Measurements from ENCODE around the gene AMPD2. TPM values are rescaled to one million over a fixed set of nuclear protein-coding genes. Genes with fewer than 3 reads are reported as not detected.

Gene AMPD2
- total RNA-seq, 4 donors from 2014 or later: 21.3 to 59.7 (median 39.0) TPM

GRCh38 chr1:109623601-109624161 lies 4.0 kb downstream of the AMPD2 start:
- no peak for DNase-seq
- Histone ChIP-seq H3K27ac (peak overlapping the region in 2 of 4 donors; percentile 7 to 29), H3K36me3 (no peaks in the 10 kb centered on the region), H3K4me3 (no peak overlapping the region), H3K9me3 (no peaks in the 10 kb centered on the region), H3K4me1 (peaks cover 8 to 42% (median 26%) of the 10 kb centered on the region in 4 donors), H3K27me3 (no peaks in the 10 kb centered on the region)
- 89% methylated on average over 11 of the region's 11 CpGs; no CpG with 5 or more reads in 1 of the 2 donors for WGBS, 2 donors (ENCODE audit: low coverage in 1 of 2)
- intact Hi-C loops (cut with DNase I; ENCODE audit: low total_unique reads) (no loop called here), in situ Hi-C loops (cut with MboI; ENCODE audit: low pct_ligation_motif_present in 1 of 4, low pct_unique_long_range_greater_than_20kb in 1 of 4, low sequenced_read_pairs in 3 of 4) (loop anchor here in 2 of 4 donors (5.0 to 10.0 kb wide), 2 partner anchors 76 to 79 kb away; partner anchors contain the start of gene GNAI3 (in 2 of the 2))
- TF ChIP-seq POLR2A (IDR thresholded peaks at IDR 0.05) (no peak), POLR2AphosphoS5 (IDR thresholded peaks at IDR 0.05) (no peak), CTCF (IDR thresholded peaks at IDR 0.05) (no peak), EP300 (IDR thresholded peaks at IDR 0.05; ENCODE audit: low read depth) (no peak)

GRCh38 chr1:109624201-109625010 lies 4.8 kb downstream of the AMPD2 start:
- no peak for DNase-seq
- H3K36me3 ChIP-seq: no peaks in the 10 kb centered on the region
- TF ChIP-seq POLR2AphosphoS5 (IDR thresholded peaks at IDR 0.05) (no peak), POLR2A (IDR thresholded peaks at IDR 0.05) (no peak), EP300 (IDR thresholded peaks at IDR 0.05; ENCODE audit: low read depth) (no peak), CTCF (IDR thresholded peaks at IDR 0.05) (no peak)
- WGBS, 2 donors (ENCODE audit: low coverage in 1 of 2): 77% methylated on average over 15 of the region's 17 CpGs; no CpG with 5 or more reads in 1 of the 2 donors
- in situ Hi-C loops (cut with MboI; ENCODE audit: low pct_ligation_motif_present in 1 of 4, low pct_unique_long_range_greater_than_20kb in 1 of 4, low sequenced_read_pairs in 3 of 4): loop anchor here in 2 of 4 donors (5.0 to 10.0 kb wide), 2 partner anchors 77 to 80 kb away; partner anchors contain the start of gene GNAI3 (in 2 of the 2)
- peaks cover 4 to 35% (median 19%) of the 10 kb centered on the region in 4 donors for H3K4me1 ChIP-seq
- no peaks in the 10 kb centered on the region for H3K27me3 ChIP-seq
- H3K4me3 ChIP-seq: no peak overlapping the region
- no peaks in the 10 kb centered on the region for H3K9me3 ChIP-seq
- intact Hi-C loops (cut with DNase I; ENCODE audit: low total_unique reads): loop anchor here (5.0 kb wide), 1 partner anchor 77 kb away; the partner anchor contains the start of gene GNAI3
- peak overlapping the region in 1 of 4 donors; percentile 8 for H3K27ac ChIP-seq

- no peaks in the 10 kb centered on the region for H3K27me3 ChIP-seq
- WGBS, 2 donors (ENCODE audit: low coverage in 1 of 2): 90 to 100% methylated on average over 1 to 15 of the region's 16 CpGs
- intact Hi-C loops (cut with DNase I; ENCODE audit: low total_unique reads): loop anchor here (5.0 kb wide), 1 partner anchor 78 kb away; the partner anchor contains the start of gene GNAI3
- peaks cover 4 to 34% (median 16%) of the 10 kb centered on the region in 4 donors for H3K4me1 ChIP-seq
- H3K9me3 ChIP-seq: no peaks in the 10 kb centered on the region
- no peak overlapping the region for H3K4me3 ChIP-seq
- DNase-seq: no peak
- in situ Hi-C loops (cut with MboI; ENCODE audit: low pct_ligation_motif_present in 1 of 4, low pct_unique_long_range_greater_than_20kb in 1 of 4, low sequenced_read_pairs in 3 of 4): loop anchor here in 1 of 4 donors (10.0 kb wide), 1 partner anchor 80 kb away; the partner anchor contains the start of gene GNAI3
- TF ChIP-seq EP300 (IDR thresholded peaks at IDR 0.05; ENCODE audit: low read depth): no peak
- no peak for TF ChIP-seq POLR2AphosphoS5 (IDR thresholded peaks at IDR 0.05)
- TF ChIP-seq CTCF (IDR thresholded peaks at IDR 0.05): no peak
- TF ChIP-seq POLR2A (IDR thresholded peaks at IDR 0.05): no peak
- H3K27ac ChIP-seq: no peak overlapping the region
- H3K36me3 ChIP-seq: no peaks in the 10 kb centered on the region
Measured at GRCh38 chr1:109625176-109625575, 5.5 kb downstream of the AMPD2 start.

Measured in transverse colon (tissue), 4 donors.